ENCODE results near the gene PLXNA2. TPM values are rescaled to one million over a fixed set of nuclear protein-coding genes. Genes with fewer than 3 reads are reported as not detected.

Gene PLXNA2
- total and polyA plus RNA-seq, 2 of the 8 experiments (the other 6 are each of a cell fraction or from before 2014, with no cell fraction given) = 0.33 to 1.5 TPM

- POLR2A ChIA-PET (ENCODE audit: partially characterized antibody) = interaction anchor here (0.8 kb wide), 1 partner anchor 58 kb away, joined by 3 read pairs; no protein-coding TSS in a partner anchor
- no peak overlapping the region for H3K9ac ChIP-seq (replicated peaks in 1 of 4; ENCODE audit: extremely low read depth in 1 of 4, low read depth in 3 of 4, low read length in 3 of 4)
- TF ChIP-seq USF2 (IDR thresholded peaks at IDR 0.05; ENCODE audit: low read length) (no peak), E2F6 (IDR thresholded peaks at IDR 0.05) (peak; percentile 81), RNF2 (IDR thresholded peaks at IDR 0.05; ENCODE audit: borderline replicate concordance, low read depth, low read length, missing control alignments, poor library complexity, severe bottlenecking) (no peak), TEAD4 (IDR thresholded peaks at IDR 0.05; ENCODE audit: low read depth, low read length) (no peak), SUZ12 (IDR thresholded peaks at IDR 0.05; ENCODE audit: low read length) (no peak), RBBP5 (IDR thresholded peaks at IDR 0.05; ENCODE audit: borderline replicate concordance, low read depth, low read length) (no peak), JUND (IDR thresholded peaks at IDR 0.05; ENCODE audit: low read length) (no peak), RAD21 (IDR thresholded peaks at IDR 0.05 in 1 of 2, conservative IDR thresholded peaks at IDR 0.05 in 1 of 2; ENCODE audit: low read depth in 2 of 2, low read length in 2 of 2) (no peak), SRF (IDR thresholded peaks at IDR 0.05; ENCODE audit: low read depth, low read length) (no peak), MAFK (IDR thresholded peaks at IDR 0.05; ENCODE audit: low read depth, low read length) (no peak), TAF7 (optimal IDR thresholded peaks at IDR 0.05; ENCODE audit: borderline replicate concordance, low read depth, low read length) (no peak)
Measured at GRCh38 chr1:208272311-208272710, 28.1 kb upstream of the PLXNA2 start.

More at GRCh38 chr1:208272311-208272710, 28.1 kb upstream of the PLXNA2 start:
- no peak overlapping the region for H3K23ac ChIP-seq (ENCODE audit: insufficient read length)
- DNase-seq (ENCODE audit: low read depth in 1 of 2, low spot score in 2 of 2) = no peak
- H3K14ac ChIP-seq (ENCODE audit: insufficient read length) = no peak overlapping the region
- H2AFZ ChIP-seq (ENCODE audit: low read length) = no peak overlapping the region
- no peak for FAIRE-seq
- no peaks in the 10 kb centered on the region; the same call in 1 of the 2 replicates for H3K23me2 ChIP-seq (ENCODE audit: low read depth, low read length)
- H3K18ac ChIP-seq (ENCODE audit: extremely low read depth, low read length) = no peak overlapping the region
- no peaks in the 10 kb centered on the region for H3K79me2 ChIP-seq (ENCODE audit: control insufficient read depth in 1 of 2, insufficient read depth in 2 of 2, low read length in 2 of 2)
- no peaks in the 10 kb centered on the region for H3K79me1 ChIP-seq (ENCODE audit: low read depth, low read length)
- no peak overlapping the region for H2BK5ac ChIP-seq (ENCODE audit: low read depth, low read length)
- no peak overlapping the region for H2AK5ac ChIP-seq (ENCODE audit: low read depth, low read length)
- H2BK12ac ChIP-seq (ENCODE audit: low read depth, low read length) = no peak overlapping the region
- H2BK20ac ChIP-seq (ENCODE audit: low read length) = no peak overlapping the region
- H3K27ac ChIP-seq (ENCODE audit: low read depth, low read length) = no peak overlapping the region
- no peak overlapping the region for H4K8ac ChIP-seq (ENCODE audit: extremely low read depth, insufficient read depth, low read length)
- no peak overlapping the region for H3K4me2 ChIP-seq (ENCODE audit: insufficient read depth in 1 of 2, low read depth in 2 of 2, low read length in 2 of 2)
- CTCF ChIA-PET (ENCODE audit: partially characterized antibody) = interaction anchor here (1.0 kb wide), 1 partner anchor 14 kb away, joined by 4 read pairs; no protein-coding TSS in a partner anchor
- WGBS, 2 experiments (ENCODE audit: extremely low coverage in 1 of 2, insufficient coverage in 1 of 2, insufficient read length in 1 of 2, insufficient replicate concordance in 2 of 2, low coverage in 1 of 2, low lambda C conversion rate in 2 of 2, missing lambda C conversion rate in 1 of 2) = 60% methylated on average over 2 of the region's 2 CpGs; no CpG with 5 or more reads in 1 of the 2 experiments
- H3K27me3 ChIP-seq (replicated peaks in 1 of 4; ENCODE audit: control insufficient read depth in 3 of 4, extremely low read depth in 1 of 4, insufficient read depth in 3 of 4, low read length in 3 of 4) = no peaks in the 10 kb centered on the region; a peak in 1 of 7 replicates
- no peak overlapping the region for H4K5ac ChIP-seq (ENCODE audit: insufficient read length, low read depth, low read length)
- H4K20me1 ChIP-seq (replicated peaks in 1 of 2; ENCODE audit: control insufficient read depth in 1 of 2, insufficient read depth in 2 of 2, low read length in 2 of 2) = no peaks in the 10 kb centered on the region
- H2BK15ac ChIP-seq (ENCODE audit: low read length) = no peak overlapping the region
- no peak overlapping the region for H4K91ac ChIP-seq (replicated peaks; ENCODE audit: insufficient read length, low read length)
- H3K4me1 ChIP-seq (replicated peaks in 1 of 4; ENCODE audit: control insufficient read depth in 3 of 4, insufficient read depth in 4 of 4, low read length in 3 of 4) = peaks cover 0 to 3% (median 1%) of the 10 kb centered on the region in 4 experiments; a peak in 1 of 7 replicates
- no peak overlapping the region for H3K4me3 ChIP-seq (ENCODE audit: extremely low read depth in 1 of 4, insufficient read depth in 2 of 4, low read depth in 3 of 4, low read length in 4 of 4)
- no peak overlapping the region for H3K4ac ChIP-seq (replicated peaks; ENCODE audit: insufficient read length, low read depth, low read length)
- H2BK120ac ChIP-seq (replicated peaks; ENCODE audit: low read depth, low read length) = no peak overlapping the region
- H3K56ac ChIP-seq (replicated peaks; ENCODE audit: insufficient read length, low read depth, low read length) = no peak overlapping the region
- no peaks in the 10 kb centered on the region for H3K9me3 ChIP-seq (ENCODE audit: insufficient read depth in 2 of 2, low read depth in 1 of 2, low read length in 1 of 2)
- H3K36me3 ChIP-seq (ENCODE audit: control insufficient read depth in 2 of 4, insufficient read depth in 4 of 4, low read length in 3 of 4) = no peaks in the 10 kb centered on the region
